ENCODE results near the gene LMBR1L.

The LMBR1L gene

DNA sequence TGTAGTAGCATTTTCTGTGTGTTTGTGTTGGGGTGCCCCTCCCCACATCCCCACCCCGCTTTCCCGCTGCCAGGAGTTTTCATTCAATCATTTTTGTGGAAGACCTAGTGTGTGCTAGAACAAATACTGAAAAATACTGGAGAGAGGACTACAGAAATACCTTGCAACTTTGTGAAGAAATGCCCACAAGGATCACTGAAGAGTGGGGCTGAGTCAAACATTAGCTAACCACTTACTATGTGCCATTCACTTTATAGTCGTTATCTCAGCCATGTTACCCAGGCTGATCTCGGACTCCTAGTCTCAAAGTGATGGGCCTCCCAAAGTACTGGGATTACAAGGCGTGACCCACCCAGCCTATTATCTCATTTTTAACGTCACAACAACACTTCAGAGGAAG is 559 bp upstream of the LMBR1L start:
- no peak for DNase-seq

DNA sequence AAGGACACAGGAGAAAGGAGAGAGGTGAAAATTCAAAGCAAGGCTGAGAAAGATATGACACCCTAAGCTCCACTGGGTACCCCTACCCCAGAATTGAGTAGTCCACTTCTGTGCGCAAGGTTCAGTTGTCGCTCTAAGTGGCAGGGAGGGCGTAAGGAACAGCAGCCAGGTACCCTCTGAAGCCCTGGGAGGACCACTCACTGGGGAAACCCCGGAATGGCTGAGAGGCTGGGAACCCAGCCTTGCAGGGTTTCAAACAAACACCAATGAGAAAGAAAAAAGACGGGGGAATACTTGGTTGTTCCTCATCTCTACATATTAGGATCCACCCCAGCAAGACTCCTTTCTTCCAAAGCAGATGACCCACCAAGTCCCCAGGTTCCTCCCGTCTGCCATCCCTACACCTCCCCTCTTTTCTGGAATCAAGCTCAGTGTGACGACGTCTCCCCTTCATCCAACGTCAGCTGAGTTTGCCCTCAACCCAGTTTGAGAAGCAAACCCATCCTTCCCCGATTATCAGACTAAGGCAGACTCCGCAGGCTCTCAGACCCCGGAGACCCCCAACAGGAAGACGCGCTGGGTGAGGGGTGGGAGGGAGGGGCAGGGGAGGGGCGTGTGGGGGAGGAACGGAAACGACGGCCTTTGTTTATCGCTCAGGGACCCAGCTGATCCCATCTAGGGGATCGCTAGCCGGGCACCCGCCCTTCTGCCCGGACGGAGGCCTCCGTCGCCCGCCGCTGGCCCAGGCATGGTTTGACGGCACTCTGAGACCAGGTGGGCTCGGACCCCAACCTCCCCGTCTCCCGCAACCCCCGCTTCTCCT is 795 bp downstream of the LMBR1L start:
- no peak for DNase-seq

DNA sequence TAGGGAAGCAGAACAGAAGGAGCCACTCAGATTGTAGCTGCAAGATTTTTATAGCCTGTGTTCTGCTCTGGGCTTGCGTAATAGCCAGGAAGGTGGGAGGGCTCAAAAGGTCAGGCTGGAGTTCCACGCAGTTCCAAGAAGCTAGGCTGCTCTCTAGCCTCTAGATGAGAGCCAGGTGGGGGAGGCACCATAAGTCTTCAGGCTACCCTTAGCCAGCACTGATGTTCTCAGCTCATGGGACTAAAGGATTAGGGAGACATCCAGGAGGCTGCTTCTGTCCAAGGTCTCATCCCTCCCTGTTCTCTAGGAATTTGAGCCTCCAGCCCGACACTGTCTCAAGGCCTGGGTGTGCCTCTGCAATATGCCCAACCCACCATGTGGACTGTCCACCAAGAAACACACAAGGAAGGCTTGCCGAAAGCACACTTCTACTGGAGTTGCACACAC is 1.7 kb downstream of the LMBR1L start:
- no peak for DNase-seq

DNA sequence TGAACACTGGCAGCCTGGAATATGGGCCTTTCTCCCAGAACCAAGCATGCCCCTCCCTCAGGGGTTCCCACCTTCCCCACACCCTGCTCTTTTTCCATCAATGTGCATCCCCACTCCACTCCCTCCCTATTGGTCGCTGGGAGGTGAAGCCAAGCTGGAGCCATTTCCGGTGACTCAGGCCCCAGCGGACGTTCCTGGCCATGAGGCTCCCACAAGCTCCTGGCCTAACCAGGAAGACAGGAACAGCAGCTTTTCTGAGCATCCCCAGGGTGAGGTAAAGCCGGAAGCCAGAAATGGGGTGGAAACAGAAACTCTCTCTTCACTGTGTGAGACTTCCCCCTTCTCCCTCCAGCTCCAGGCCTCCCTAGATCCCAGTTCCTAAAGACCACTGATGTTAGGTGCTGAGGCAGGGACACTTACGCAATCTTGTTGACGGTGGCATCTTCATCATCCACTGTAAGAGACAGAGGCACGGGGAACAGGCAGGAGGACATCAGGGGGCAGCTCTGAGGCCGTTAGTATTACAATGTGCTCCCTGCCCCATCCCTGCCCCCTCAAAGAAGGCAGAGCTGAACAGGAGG is 5.1 kb downstream of the LMBR1L start:
- no peak for DNase-seq

DNA sequence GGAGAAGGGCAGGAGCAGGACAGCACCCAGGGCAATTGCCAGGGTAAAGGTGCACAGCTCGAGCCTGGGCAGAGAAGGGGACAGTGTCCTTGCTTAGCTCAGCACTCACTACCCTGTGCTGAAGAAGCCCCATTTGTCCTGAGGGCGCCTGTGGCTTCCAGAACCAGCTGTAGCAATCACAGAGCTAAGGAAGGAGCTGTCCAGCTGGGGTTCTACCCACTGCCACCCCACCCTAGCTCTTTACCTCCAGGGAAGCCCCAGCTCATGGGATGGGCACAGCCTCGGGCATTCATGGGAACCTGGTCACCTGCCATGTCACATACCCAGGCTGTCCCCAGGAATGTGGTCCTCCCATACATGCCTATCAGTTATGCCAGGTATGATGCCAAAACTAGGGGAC is 5.8 kb downstream of the LMBR1L start:
- DNase-seq, result no peak

DNA sequence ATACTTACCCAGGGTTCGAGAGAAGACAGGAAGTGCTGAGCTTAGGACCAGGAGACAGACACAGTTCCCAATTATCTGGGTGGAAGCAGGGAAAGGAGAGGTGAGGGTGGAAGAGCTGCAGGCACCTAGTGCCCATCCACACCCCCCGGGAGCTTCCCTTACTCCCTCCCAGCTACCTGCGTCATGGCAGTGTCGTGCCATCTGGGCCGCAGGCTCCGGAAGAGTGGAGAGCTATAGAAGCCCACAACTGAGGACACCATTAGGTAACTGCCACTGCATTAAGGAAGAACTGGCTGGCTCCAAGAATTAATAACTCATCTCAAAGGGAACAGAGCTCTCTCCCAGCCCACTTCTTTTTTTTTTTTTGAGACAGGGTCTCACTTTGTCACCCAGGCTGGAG is 10.3 kb downstream of the LMBR1L start:
- DNase-seq, result no peak

DNA sequence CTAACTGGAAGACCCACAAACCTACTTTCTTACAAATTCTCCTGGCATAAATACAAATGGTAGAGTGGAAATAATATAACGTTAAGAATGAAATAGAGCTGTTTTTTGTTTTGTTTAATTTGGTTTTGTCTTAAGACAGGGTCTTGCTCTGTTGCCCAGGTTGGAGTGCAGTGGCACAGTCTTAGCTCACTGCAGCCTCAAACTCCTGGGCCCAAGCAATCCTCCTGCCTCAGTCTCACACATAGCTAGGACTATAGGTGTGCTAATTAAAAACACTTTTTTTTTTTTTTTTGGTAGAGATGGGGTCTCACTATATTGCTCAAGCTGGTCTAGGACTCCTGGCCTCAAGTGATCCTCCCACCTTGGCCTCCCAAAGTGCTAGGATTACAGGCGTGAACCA is 11.9 kb downstream of the LMBR1L start:
- no peak for DNase-seq

DNA sequence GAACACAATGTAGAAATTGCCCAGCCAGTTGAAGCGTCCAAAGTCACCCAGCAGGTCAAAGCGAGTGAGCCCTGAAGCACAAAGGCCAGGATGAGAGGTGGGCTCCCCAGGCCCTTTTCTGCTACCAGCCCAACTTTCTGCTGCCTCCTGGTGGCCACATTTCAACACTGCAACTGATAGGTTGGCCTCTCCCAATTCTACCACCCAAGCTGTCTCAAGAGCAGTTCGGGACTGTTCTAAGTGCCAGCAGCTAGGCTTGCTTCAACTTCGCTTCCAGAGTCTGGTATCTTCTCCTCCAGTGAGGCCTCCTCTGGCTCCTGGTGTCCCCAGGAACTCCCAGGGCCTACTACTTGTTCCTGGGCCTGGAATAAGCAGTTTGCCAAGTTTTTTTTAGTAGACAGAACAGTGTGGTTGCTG is 12.6 kb downstream of the LMBR1L start:
- peak; percentile 7 for DNase-seq

DNA sequence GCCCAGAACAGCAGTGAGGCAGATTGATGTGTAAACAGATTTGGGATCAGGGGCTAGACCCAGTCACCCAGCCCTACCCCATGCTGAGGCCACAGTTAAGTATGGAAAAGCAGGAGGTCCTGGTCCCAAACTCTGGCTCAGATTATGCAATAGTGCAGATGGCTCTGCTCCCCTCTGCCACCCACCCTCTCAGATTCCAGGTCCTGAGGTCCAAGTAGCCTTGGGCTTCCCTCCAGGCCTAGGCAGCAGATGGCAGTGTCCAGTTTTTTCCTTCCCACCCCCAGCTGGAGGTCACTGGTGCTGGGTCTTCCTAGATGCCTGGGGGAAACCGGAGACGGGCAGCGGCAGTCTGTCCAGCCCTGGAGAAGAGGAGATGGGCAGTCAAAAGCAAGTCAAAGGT is 13.3 kb downstream of the LMBR1L start:
- no peak for DNase-seq

DNA sequence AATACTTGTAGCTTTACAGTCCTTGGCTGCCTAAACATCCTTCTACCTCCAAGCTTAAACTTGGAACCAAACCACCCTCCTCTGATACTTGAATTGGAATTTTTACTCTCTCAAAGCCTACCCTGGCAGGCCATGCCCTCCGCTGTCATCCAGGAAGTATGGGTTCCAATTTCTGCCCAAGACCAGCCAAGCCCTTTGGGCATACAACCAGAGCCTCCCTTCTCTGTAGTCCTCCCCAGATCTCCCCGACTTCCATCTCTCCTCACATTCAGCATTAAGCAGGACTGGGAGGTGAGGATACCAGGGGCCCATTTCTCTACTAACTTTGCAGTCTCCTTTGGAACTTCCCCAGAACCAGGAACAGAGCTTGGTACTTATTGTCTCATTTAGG is 15.7 kb downstream of the LMBR1L start:
- DNase-seq, result no peak

DNA sequence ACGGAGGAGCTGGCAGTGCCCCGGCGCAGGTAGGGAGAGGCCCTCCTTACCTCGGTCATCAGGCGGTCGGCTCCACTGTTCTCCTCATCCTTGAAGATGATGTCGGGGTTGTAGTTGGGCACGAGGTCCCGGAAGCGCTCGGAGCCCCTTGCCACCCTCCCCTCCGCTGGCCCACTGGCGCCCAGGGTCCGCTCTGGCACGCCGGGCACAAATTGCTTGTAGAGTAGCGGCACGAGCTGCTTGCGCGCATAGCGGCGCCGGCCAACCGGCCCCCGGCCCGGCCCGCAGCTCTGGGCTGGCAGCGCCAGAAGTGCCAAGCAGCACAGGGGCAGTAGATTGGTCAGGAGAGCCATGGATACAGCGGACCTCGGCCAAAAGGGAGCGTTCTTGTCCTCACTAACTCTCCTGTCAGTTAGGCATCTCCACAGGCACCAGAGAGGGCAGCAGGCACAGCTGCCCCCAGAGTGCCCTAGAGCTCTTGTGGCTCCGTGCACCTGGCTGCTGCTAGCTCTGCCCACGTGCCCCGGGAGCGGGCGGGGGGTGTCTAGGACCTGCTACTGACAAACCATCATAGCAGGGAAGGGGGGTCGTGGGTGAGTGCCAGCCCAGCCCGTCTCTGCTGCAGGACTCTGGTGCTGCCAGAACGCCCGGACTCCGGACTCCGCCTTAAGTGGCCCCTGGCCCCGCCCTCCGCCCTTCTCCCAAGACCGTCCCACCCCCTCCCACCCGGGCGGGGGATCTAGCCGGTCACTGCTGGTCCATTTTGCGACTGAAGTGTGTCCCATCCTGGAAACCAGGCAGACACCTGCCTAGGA is 16.3 kb downstream of the LMBR1L start, which contains the start of gene DHH:
Gene DHH, minus strand, starts transcription at position 642 of the 815 bp plus-strand sequence. Its CDS starts 289 bp downstream, at position 353.
- DNase-seq, result peak; percentile 41

DNA sequence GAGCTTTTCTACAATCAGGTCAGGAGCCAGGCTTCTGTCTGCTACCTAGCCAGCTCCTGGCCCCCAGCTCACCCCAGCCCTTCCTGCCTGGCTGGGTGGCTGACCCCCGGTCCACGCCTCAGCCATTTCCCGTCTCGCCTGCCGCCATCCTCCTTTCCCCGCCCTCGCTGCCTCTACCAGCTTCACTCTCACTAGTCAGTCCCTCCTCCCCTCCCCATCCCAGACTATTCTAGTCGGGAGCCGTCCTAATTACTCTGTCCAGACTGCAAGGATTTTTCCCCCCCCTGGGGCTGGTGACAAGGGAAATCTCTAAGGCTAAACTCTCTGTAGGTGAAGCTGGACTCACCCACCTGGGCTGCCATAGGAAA is 16.9 kb downstream of the LMBR1L start:
- no peak for DNase-seq

DNA sequence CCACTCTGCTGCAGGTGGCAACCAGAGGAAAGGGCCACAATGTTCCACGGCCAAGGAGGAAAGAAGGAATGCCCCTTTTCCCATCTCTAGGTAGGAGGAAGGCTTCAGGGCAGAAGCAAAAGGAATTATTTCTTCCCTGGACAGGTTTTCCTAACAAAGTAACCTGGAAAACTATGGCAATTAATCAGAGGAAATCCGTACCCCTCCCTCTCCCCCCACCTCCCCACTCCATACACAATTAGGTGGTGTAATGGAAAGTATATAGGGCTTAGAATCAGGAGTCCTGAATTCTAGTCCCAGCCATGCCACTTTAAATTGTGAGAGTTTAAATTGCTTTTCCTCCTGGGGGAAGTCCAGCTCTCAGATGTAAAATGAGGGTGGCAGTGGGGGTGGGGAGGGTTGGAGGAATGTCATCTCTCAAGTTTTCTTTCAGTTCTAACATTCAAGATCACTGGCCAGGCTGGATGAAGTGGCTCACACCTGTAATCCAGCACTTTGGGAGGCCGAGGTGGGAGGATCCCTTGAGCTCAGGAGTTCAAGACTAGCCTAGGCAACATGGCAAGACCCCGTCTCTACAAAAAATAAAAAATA is 17.7 kb downstream of the LMBR1L start:
- DNase-seq, result no peak

DNA sequence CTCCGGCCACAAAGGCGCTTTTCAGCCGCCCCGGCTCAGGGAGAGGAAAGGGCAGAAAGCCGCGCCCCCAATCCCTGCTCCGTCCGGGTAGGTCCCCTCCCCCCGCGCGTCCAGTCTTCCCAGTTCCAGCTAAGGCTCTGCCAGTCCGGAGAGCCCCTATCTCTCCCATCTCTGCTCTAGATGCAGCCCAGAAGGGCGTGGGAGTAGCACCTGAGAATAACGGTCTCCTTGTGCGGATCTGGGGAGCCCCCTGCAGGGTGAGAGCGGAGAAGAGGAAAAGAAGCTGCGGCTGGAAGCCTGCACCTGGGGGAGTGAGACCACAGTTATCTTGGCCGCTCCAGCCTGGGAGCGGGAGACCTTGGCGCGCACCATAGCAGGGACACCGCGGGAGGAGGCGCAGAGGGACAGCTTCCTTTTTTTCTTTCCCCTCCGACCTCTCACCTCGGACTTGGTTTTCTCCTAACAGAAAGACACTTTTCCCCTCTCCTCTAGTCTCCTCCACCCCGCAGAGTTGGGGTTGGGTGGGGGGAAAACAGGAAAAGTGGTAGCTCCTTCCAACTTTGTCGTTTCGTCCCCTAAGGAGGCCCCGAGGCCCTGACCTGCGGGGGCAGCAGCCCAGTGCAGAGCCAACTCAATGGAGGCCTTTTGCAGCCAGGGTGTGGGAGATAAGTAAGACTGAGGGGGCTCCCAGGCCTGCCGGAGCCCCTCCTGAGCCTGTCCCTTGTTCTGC is 18.4 kb downstream of the LMBR1L start:
- no peak for DNase-seq

DNA sequence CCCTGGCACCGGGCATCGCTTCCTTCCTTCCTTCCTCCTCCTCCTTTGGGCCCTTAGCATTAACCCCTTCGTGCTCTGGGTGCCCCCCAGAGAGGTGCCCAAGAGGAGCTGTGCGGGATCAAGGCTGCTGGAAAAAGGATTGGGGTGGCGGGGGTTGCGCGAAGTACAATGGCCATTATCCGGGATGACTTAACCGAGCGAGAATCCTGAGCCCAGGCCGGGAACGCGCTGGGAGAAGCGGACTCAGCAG is 18.9 kb downstream of the LMBR1L start:
- no peak for DNase-seq

DNA sequence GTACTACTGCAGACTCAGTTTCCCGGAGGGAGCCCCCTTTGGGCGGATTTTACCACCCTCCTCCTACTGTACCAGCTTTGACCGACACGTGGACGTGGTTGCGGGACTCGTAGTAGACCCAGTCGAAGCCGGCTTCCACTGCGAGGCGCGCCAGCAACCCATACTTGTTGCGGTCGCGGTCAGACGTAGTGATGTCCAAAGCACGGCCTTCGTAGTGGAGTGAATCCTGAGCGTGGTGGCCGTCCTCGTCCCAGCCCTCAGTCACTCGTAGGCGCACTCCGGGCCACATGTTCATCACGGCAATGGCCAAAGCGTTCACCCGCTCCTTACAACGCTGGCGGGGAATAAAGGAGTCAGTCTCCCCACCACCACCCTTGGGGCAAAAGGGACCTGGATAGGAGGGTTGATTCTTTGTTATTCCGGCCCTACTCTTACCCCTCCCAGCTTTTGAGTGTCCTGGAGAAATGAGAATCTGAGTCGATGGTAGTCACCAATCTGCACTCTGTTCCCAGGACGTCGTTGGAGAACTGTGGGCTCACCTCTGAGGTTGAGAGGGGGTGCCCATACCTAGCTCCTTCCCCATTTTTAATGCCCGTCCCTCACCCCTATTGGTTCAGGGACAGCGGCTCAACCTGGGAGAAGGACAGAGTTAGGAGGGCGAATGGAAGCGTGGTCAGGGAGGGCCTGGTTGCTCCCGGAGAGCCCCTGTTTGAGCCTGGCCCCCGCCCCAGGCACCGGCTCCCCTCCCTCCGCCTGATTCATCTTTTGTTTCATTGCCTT is 19.4 kb downstream of the LMBR1L start:
- DNase-seq, result no peak

DNA sequence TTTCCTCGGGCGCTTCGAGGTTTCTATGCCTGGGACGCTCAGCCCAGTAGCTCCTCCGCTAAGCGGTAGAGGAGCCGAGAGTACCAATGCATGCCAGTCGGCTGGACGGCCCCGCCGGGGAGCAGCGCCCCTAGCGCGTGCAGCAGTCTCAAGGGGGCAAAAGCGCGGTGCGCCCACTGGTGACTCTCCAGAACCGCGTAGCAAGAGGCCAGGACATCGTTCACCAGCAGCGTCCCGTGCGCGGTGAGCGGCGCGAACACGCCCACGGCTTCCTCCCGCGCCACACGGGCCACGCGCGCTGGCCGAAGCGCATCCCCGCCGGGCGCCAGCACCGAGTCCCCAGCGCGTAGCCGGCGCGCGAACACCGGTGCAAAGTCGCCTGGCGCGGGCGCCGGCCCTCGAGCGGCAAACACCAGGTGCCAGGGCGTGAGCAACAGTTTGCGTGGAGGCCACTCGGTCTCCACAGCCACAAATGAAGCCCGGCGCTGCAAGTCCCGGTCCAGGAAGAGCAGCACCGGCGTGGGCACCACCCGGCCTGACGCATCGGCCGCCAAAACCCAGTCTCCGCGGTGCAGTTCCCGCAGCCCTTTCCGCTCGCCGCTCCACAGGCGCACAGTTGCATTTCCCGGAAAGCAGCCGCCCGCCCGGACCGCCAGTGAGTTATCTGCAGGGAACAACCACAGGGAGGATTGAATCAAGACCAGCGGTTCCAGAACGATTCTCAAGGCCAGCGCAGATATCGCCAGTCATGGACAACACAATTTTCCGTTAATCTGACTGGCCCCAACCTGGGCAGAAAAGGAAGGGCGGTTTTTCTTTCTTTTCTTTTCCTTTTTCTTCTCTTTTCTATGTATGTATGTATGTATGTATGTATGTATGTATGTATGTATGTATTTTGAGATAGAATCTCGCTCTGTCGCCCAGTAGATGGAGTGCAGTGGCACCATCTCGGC is 20.6 kb downstream of the LMBR1L start:
- no peak for DNase-seq

DNA sequence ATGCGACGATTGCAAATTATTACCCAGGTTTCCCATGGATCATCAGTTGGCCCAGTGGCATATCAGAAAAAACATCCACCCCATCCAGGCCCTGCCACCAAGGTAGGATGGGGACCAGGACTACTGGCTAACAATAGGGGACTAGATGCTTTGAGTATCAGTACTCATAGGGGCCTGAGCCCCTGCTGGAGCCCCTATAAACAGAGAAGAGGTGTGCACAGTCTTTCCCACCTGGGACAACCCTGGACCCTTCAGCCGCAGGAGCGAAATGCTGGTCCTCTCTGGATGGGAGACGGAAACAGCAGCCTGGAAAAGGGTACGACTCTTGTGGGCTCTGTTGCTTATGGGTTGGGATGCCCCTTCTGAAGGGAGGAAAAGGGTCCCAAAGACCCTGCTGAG is 21.7 kb downstream of the LMBR1L start:
- no peak for DNase-seq

DNA sequence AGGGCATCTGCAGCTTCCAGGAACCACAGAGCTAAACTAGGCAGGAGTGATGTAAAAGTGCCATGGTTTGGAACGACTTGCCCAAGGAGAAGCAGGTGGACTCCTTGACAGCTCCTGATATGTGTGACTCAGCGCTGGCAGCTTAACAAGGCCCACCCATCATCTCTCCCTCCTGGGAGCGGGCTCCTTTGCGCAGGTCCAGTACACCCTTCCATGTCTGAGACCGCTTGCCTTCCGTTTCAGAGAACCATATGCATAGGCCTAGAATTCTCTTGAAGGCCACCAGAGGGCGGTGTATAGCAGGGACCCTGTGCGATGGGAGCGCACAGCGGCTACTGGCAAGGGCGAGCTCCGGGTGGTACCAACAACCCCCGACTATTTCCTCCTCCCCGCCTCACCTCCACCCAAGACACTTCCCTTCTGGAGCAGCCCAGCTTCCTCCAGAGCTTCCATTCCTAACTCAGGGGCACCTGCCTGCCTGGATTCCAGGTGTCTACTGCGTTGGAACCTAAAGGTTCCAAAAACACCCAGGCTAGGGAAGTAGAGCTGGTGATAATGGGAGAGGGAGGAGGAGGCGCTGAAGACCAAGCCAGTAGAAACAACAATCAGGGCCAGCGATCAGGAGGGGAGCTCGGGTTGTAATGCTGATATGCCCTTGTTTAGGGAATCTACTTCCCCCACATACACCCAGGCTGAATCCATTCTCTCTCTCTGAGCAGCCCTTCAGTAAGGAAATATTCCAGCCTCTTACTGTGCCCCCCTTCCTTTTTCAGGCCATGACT is 22.3 kb downstream of the LMBR1L start:
- peak; percentile 76 for DNase-seq

DNA sequence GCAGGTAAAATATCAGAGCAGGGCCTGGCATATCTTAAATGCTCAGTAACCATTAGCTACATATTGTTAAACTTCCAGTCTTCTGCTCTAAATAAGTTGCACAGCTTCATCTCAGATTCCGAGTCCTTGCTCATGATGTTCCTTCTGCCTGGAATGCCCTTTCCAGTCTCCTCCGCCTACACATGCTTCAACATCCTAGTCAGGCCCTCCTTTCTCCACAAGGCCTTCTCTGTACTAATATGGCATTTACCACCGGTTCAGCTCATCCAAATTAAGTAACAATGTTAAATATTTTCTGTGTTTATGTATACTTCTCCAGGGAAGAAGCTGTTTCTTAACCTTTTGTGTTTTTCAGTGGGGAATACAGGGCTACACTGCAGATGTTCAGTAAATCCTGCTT is 24.5 kb downstream of the LMBR1L start:
- no peak for DNase-seq
